RWPE1 (cell line): Measurements from ENCODE around the gene PHKG2.

Experiments used
- CTCF ChIA-PET: fragments of 350-600 bp; sonication (Branson Sonifier 250); formaldehyde crosslinking; extraction: SDS; loops from one replicate; lab custom pipeline; 2021; lab: Yijun Ruan, JAX
- POLR2A ChIA-PET: fragments of 400-600 bp; formaldehyde crosslinking; extraction: SDS; loops from one replicate; lab custom pipeline; 2020; ENCODE audit warnings: antibody characterized with exemption; ENCODE audit not compliant: low non-redundant PET; lab: Yijun Ruan, JAX
- DNase-seq: peaks from one replicate; pipeline ENCODE4 v3.0.0; 2012; ENCODE audit warnings: low spot score
- H3K27ac ChIP-seq: fragments of 450-650 bp; 2 replicates; pipeline ENCODE4 v1.5.1; 2017
- CTCF ChIP-seq: fragments of 450-650 bp; conservative IDR thresholded peaks from 2 replicates; pipeline ENCODE4 v1.5.1; 2017; ENCODE audit warnings: low read depth, mild to moderate bottlenecking

The PHKG2 gene

DNA sequence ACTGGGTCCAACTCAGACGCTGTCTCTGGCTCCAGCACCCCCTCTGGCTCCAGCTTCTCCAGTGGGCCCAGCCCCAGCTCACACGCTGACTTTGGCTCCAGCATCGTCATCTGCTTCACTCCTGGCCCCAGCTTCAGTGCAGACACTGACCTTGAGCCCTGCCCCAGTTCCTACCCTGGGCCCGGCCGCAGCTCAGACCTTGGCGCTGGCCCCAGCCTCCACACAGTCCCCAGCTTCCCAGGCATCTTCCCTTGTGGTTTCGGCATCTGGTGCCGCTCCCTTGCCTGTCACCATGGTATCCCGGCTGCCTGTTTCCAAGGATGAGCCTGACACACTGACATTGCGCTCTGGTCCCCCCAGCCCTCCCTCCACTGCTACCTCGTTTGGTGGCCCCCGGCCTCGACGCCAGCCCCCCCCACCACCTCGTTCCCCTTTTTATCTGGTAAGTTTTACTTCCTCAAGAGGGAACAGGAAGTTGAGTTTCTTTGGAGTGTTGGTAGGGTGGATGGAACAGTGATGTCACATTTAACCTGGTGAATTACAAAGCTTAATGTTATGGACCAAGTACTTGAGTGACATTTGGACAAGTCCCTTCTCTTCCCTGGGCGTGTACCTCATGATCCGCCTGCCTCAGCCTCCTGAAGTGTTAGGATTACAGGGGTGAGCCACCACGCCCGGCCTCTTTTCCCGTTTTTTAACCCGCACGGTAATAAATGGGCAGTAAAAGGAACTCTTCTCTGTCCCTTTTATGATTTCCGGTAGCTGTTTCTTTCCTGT, 23.4 kb upstream of the PHKG2 start:
- CTCF ChIA-PET = no interaction called here
- no peak for TF ChIP-seq CTCF
- H3K27ac ChIP-seq = peak overlapping the region; percentile 19
- POLR2A ChIA-PET = interaction anchor here (0.5 kb wide), 1 partner anchor 18 kb away, joined by 7 read pairs; no protein-coding TSS in a partner anchor
- no peak for DNase-seq

DNA sequence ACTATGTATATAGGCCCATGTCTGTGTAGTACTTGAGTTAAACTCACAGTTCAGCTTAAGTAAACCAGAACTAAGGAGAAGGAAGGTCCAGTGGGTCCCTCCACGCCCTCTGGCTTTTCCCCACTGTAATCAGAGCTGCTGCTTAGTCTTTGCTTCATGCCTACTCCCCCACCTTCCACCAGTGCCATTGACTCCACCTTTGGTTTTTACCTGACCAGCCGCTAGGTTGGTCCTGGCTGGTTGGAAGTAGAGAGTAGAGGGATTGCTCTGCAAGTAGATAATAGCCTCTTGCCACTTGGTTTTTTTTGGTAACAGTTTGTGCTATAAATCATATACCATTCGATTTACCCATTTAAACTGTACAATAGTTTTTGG, 22.8 kb upstream of the PHKG2 start:
- POLR2A ChIA-PET = interaction anchor here (0.5 kb wide), 1 partner anchor 17 kb away, joined by 7 read pairs; no protein-coding TSS in a partner anchor
- no peak for DNase-seq
- TF ChIP-seq CTCF = no peak
- CTCF ChIA-PET = no interaction called here
- no peak overlapping the region for H3K27ac ChIP-seq

DNA sequence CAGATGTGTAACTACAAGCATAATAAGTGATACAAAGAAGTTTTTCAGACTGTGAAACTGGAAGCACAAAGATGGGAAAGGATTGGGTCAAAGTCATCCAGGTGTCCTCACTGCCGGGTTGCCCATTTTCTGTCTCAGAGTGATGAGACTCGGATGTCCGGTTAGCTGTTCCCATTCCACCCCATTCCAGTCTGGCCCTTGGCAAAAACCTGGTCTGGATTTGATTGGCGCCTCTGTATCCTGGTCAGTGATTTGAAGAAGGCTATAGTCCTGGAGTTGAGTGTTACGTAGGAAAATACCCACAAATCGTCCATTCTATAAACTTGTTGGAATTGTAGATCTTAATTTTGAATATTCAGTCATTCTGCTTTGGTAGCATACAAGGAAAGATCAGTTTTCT, 19.9 kb upstream of the PHKG2 start:
- no peak for DNase-seq
- H3K27ac ChIP-seq = no peak overlapping the region
- no peak for TF ChIP-seq CTCF
- ChIA-PET POLR2A (no interaction called here), CTCF (no interaction called here)

GRCh38 chr16:30728899-30729672, 19.1 kb upstream of the PHKG2 start:
- peak overlapping the region; percentile 16; the same call in 1 of the 2 replicates for H3K27ac ChIP-seq
- ChIA-PET POLR2A (no interaction called here), CTCF (no interaction called here)
- no peak for TF ChIP-seq CTCF
- DNase-seq = no peak

GRCh38 chr16:30731411-30731810, 16.8 kb upstream of the PHKG2 start:
- ChIA-PET CTCF (no interaction called here), POLR2A (no interaction called here)
- H3K27ac ChIP-seq = peak overlapping the region; percentile 71
- no peak for DNase-seq
- TF ChIP-seq CTCF = no peak

DNA sequence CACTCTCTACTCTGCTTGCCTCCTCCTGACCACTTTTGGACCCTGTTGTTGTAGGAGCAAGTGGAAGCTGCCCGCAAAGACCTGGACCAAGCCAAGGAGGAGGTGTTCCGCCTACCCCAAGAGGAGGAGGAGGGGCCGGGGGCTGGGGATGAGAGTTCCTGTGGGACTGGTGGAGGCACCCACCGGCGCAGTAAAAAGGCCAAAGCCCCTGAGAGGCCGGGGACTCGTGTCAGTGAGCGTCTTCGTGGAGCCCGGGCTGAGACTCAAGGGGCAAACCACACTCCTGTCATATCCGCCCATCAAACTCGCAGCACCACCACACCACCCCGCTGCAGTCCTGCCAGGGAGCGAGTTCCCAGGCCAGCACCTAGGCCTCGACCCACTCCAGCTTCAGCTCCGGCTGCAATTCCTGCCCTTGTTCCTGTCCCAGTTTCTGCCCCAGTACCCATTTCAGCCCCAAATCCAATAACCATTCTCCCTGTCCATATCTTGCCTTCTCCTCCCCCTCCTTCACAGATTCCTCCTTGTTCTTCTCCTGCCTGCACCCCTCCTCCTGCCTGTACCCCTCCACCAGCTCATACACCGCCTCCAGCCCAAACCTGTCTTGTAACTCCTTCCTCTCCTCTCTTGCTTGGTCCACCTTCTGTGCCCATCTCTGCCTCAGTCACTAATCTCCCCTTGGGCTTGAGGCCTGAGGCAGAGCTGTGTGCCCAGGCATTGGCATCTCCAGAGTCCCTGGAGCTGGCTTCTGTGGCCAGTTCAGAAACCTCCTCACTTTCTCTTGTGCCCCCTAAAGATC, 11.0 kb upstream of the PHKG2 start:
- no peak for DNase-seq
- no peak for TF ChIP-seq CTCF
- POLR2A ChIA-PET = no interaction called here
- H3K27ac ChIP-seq = peak overlapping the region; percentile 88
- CTCF ChIA-PET = no interaction called here
